ENCODE data around the gene TCERG1L. TPM values are rescaled to one million over a fixed set of nuclear protein-coding genes. Genes with fewer than 3 reads are reported as not detected.

The TCERG1L gene
- total RNA-seq, 1 donor from 2014 or later: 3.5 TPM

DNA sequence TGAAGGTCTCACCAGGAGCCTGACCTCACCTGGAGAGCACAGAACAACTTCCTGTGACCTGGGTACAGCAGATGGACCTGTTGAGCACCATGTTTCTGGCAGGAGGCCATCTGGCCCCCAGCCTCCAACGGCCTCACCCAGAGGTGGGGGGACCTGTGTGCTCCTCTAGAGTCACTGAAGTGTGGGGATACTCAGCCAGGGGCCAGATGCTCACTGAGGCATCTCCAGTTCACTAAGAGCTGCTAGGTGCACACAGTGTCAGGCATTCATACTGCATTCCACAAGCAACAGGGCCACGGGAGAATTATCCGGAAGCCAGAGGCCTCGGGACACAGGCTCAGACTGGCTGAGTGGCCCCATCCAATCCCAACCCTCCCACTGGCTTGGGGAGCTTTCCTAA is 161.4 kb downstream of the TCERG1L start:
- DNase-seq (ENCODE audit: low read depth) (no peak), FAIRE-seq (no peak)
- Histone ChIP-seq H3K4me3 (ENCODE audit: insufficient read depth, low read depth, low read length) (no peak overlapping the region), H3K9me3 (ENCODE audit: insufficient read depth, low read depth, low read length) (peaks cover 12% of the 10 kb centered on the region), H3K79me2 (ENCODE audit: insufficient read depth, low read length) (no peaks in the 10 kb centered on the region), H3K27ac (ENCODE audit: low read depth, low read length) (no peak overlapping the region), H4K20me1 (ENCODE audit: insufficient read depth, low read length) (no peaks in the 10 kb centered on the region), H3K4me2 (ENCODE audit: low read length) (no peak overlapping the region), H2AFZ (ENCODE audit: low read depth, low read length) (no peak overlapping the region), H3K36me3 (ENCODE audit: insufficient read depth, low read length) (no peaks in the 10 kb centered on the region), H3K9ac (ENCODE audit: low read length) (no peak overlapping the region), H3K27me3 (ENCODE audit: insufficient read depth, low read length) (no peaks in the 10 kb centered on the region), H3K4me1 (ENCODE audit: insufficient read depth, low read length) (no peaks in the 10 kb centered on the region)
- H3K4me3 Mint-ChIP-seq (ENCODE audit: unreplicated experiment): no peak overlapping the region
- no peaks in the 10 kb centered on the region for H3K36me3 Mint-ChIP-seq (ENCODE audit: low read depth, unreplicated experiment)
- no peak for TF ChIP-seq EZH2 (IDR thresholded peaks at IDR 0.05; ENCODE audit: insufficient read depth, low read length)
- TF ChIP-seq CTCF (IDR thresholded peaks at IDR 0.05; ENCODE audit: insufficient read depth, low read depth, low read length): no peak
- H3K9me3 Mint-ChIP-seq (ENCODE audit: unreplicated experiment): peaks cover 12% of the 10 kb centered on the region
- no peak overlapping the region for H3K27ac Mint-ChIP-seq (ENCODE audit: unreplicated experiment)
- H3K27me3 Mint-ChIP-seq (ENCODE audit: low read depth, unreplicated experiment): peaks cover 2% of the 10 kb centered on the region
- no peaks in the 10 kb centered on the region for H3K4me1 Mint-ChIP-seq (ENCODE audit: low read depth, unreplicated experiment)

DNA sequence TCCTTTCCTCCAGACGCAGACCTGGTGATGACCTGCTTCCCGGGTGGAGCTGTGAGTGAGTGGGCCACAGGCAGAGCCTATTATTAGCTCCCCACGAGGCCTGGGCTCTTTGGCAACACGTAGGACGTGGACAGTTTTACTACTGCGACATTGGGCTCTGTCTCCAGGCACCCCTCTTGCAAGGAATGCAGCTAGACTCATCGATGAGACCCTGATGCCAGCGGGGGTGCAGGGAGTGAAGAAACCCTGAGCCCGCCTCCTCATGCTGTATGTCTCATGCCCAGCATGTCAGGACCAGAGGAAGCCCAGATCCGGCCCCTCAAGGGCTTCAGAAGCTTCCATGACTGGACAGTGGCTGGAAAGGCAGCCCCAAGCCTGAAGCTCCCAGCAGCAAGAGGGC is 161.9 kb downstream of the TCERG1L start:
- Mint-ChIP-seq H3K27ac (ENCODE audit: unreplicated experiment) (no peak overlapping the region), H3K27me3 (ENCODE audit: low read depth, unreplicated experiment) (peaks cover 2% of the 10 kb centered on the region), H3K36me3 (ENCODE audit: low read depth, unreplicated experiment) (no peaks in the 10 kb centered on the region), H3K4me3 (ENCODE audit: unreplicated experiment) (no peak overlapping the region), H3K4me1 (ENCODE audit: low read depth, unreplicated experiment) (no peaks in the 10 kb centered on the region), H3K9me3 (ENCODE audit: unreplicated experiment) (peaks cover 12% of the 10 kb centered on the region)
- H4K20me1 ChIP-seq (ENCODE audit: insufficient read depth, low read length): no peaks in the 10 kb centered on the region
- H3K9me3 ChIP-seq (ENCODE audit: insufficient read depth, low read depth, low read length): peaks cover 14% of the 10 kb centered on the region
- no peaks in the 10 kb centered on the region for H3K27me3 ChIP-seq (ENCODE audit: insufficient read depth, low read length)
- H3K4me1 ChIP-seq (ENCODE audit: insufficient read depth, low read length): no peaks in the 10 kb centered on the region
- no peak overlapping the region for H2AFZ ChIP-seq (ENCODE audit: low read depth, low read length)
- TF ChIP-seq CTCF (IDR thresholded peaks at IDR 0.05; ENCODE audit: insufficient read depth, low read depth, low read length) (no peak), EZH2 (IDR thresholded peaks at IDR 0.05; ENCODE audit: insufficient read depth, low read length) (no peak)
- H3K4me3 ChIP-seq (ENCODE audit: insufficient read depth, low read depth, low read length): no peak overlapping the region
- no peak overlapping the region for H3K27ac ChIP-seq (ENCODE audit: low read depth, low read length)
- no peaks in the 10 kb centered on the region for H3K79me2 ChIP-seq (ENCODE audit: insufficient read depth, low read length)
- DNase-seq (ENCODE audit: low read depth): no peak
- no peak overlapping the region for H3K4me2 ChIP-seq (ENCODE audit: low read length)
- no peak overlapping the region for H3K9ac ChIP-seq (ENCODE audit: low read length)
- no peak for FAIRE-seq
- no peaks in the 10 kb centered on the region for H3K36me3 ChIP-seq (ENCODE audit: insufficient read depth, low read length)

DNA sequence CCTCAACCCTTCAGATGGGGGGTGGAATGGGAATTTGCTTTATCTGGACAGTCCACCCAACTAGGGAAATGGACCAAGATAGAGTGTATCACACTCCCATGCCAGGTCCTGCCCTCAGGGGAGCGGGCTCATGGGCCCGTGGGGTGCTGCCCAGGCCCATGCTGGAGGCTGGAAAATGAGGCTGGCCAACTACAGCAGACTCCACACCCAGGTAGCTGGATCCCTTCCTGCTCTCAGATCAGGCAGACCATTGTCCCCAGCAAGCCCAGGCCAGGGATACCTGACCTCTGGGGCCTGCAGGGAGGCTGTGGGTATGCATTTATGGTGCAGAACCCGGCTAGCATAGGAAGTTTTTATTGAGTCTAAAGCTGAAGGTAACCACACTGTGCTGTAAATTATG is 162.4 kb downstream of the TCERG1L start:
- DNase-seq (ENCODE audit: low read depth) (no peak), FAIRE-seq (no peak)
- Histone ChIP-seq H3K9ac (ENCODE audit: low read length) (no peak overlapping the region), H3K4me3 (ENCODE audit: insufficient read depth, low read depth, low read length) (no peak overlapping the region), H2AFZ (ENCODE audit: low read depth, low read length) (no peak overlapping the region), H3K27ac (ENCODE audit: low read depth, low read length) (no peak overlapping the region), H3K4me2 (ENCODE audit: low read length) (no peak overlapping the region), H3K79me2 (ENCODE audit: insufficient read depth, low read length) (no peaks in the 10 kb centered on the region), H4K20me1 (ENCODE audit: insufficient read depth, low read length) (no peaks in the 10 kb centered on the region), H3K4me1 (ENCODE audit: insufficient read depth, low read length) (no peaks in the 10 kb centered on the region), H3K9me3 (ENCODE audit: insufficient read depth, low read depth, low read length) (peaks cover 14% of the 10 kb centered on the region), H3K36me3 (ENCODE audit: insufficient read depth, low read length) (no peaks in the 10 kb centered on the region), H3K27me3 (ENCODE audit: insufficient read depth, low read length) (no peaks in the 10 kb centered on the region)
- Mint-ChIP-seq H3K36me3 (ENCODE audit: low read depth, unreplicated experiment) (no peaks in the 10 kb centered on the region), H3K27me3 (ENCODE audit: low read depth, unreplicated experiment) (peaks cover 2% of the 10 kb centered on the region), H3K4me1 (ENCODE audit: low read depth, unreplicated experiment) (no peaks in the 10 kb centered on the region), H3K27ac (ENCODE audit: unreplicated experiment) (no peak overlapping the region), H3K9me3 (ENCODE audit: unreplicated experiment) (peaks cover 12% of the 10 kb centered on the region), H3K4me3 (ENCODE audit: unreplicated experiment) (no peak overlapping the region)
- no peak for TF ChIP-seq EZH2 (IDR thresholded peaks at IDR 0.05; ENCODE audit: insufficient read depth, low read length)
